COLO668 (cell line): ENCODE measurements around the gene C16orf78.
"Not testable (repeated sequence)": the region's sequence is repeated elsewhere in the genome, so short reads cannot be mapped to it uniquely, and the experiment has no call there.

Experiments
- DNase-seq: peaks from one replicate; lab custom pipeline; 2025; ENCODE audit not compliant: unreplicated experiment; lab: John Stamatoyannopoulos, UW

C16orf78 gene

GRCh38 chr16:49349446-49350168, 24.0 kb upstream of the C16orf78 start:
- DNase-seq, result no peak

DNA sequence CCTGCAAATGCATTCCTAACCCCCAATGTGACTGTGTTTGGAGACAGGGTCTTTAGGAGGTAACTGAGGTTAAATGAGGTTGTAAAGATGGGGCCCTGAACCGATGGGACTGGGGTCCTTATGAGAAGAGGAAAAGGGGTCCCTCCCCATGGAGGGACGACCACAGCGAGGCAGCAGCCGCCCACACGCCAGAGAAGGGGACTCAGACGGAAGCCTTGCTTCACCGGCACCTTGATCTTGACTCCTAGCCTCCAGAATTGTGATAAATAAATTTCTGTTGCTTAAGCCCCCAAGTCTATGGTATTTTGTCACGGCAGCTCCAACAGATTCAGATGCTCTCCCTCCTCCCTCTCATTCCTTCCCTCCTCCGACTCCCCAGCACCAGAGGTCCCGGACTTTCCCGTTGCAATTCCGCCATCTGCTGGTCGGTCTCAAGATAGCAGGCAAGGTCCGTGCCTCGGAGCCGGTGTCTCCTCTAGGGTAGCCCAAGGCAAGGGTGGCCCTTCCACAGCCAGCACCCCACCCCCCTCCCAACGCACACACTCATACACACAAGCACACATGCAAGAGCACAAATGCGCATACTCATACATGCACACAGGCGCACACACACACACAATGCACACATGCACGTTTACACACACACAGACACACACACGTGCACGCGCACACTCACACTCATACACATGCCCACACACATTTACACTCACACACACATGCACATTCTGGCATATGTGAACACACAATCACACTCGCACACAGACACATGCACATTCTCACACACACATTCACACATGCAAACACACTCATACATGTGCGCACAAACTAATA, 23.1 kb upstream of the C16orf78 start:
- DNase-seq, result peak; percentile 42

- DNase-seq, result no peak
Observed at GRCh38 chr16:49351096-49351487, 22.5 kb upstream of the C16orf78 start.

GRCh38 chr16:49352892-49353291, 20.7 kb upstream of the C16orf78 start:
- peak; percentile 3 for DNase-seq

GRCh38 chr16:49353680-49354079, 19.9 kb upstream of the C16orf78 start:
- DNase-seq, result no peak

- no peak for DNase-seq
Observed at GRCh38 chr16:49354101-49354500, 19.5 kb upstream of the C16orf78 start.

DNA sequence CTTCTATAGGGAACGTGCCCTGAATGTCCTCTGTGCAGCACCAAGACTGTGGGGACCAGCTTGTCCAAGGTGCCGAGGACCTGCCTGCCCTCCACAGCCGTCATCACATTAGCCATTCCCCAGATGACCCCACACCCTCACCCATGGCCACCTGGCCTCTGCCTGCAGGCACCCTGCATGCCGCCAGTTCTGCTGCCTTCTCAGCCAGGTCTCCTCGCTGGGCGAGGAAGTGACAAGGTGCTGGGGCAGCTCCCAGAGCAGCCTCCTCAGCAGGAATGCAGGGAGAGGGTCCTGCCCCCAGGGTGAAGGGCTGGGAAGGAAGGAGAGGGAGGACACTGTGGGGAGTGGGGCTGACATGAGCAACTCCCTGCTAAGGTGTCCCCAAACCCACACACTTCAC, 18.6 kb upstream of the C16orf78 start:
- DNase-seq, result no peak

DNA sequence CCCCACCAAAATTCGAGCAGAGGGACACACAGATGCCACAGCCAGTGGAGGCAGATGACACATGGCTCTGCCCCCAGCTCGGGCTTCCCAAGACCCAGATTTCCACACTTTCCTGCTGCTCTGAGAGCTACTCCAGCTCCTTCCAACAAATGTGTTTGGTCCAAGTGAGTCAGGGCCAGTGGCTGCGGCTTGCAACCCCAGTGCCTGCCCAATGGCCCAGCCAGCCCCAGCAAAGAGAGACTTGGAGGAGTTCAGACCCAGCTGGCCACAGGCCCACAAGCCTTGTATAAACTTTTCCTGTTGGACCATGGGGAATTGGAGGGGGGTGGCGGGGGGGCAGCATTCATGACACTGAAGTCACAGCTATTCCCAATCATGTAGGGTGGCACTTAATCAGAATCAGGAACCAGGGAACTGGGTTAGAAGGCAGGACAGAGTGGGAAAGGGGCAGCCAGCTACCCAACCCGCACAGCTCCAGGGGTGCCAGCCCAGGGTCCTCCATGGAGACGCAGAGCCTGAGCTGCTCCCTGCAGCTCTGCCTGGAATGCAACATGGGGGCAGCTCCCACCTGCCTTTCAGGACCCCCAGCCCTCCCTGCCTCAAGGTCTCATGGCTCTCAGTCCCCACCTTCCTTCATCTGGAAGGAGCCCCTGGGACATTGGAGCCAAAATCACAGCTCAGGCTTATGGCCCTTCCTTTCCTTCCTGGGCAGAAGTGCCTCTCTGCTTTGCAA, 17.5 kb upstream of the C16orf78 start:
- no peak for DNase-seq

DNA sequence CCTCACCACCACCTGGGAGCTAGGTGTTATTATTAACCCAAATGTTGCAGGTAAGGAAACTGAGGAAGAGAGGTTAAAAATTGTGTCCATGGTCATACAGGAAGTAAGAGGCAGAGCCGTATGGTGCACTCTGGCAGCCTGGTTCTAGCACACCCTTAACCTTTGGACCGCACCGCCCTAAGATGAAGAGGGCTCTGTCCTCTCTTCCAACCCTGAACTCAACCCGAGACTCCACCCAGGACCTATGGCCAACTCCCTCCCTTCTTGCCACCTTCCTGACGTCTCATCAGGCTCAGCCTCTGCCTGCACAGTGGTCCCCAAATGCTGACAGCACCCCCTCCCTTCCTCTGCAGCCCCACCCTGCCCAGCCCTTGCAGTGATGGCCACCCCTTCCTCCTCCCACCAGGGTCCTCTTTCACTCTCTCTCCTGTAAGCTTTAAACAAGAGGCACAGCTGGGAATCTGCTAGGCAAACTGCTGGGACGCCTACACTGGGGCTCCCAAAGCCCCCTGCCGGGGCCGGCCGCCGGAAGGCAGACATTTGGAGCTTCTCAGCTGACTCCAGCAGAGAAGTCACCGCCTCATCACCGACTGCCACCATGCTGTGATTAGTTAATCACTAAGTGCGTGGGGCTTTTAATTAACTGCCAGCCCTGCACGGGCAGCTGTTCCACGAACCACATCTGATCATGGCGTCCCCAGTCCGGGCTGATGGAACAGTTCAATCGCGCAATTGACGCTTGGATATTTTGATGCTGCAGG, 16.7 kb upstream of the C16orf78 start:
- no peak for DNase-seq

DNA sequence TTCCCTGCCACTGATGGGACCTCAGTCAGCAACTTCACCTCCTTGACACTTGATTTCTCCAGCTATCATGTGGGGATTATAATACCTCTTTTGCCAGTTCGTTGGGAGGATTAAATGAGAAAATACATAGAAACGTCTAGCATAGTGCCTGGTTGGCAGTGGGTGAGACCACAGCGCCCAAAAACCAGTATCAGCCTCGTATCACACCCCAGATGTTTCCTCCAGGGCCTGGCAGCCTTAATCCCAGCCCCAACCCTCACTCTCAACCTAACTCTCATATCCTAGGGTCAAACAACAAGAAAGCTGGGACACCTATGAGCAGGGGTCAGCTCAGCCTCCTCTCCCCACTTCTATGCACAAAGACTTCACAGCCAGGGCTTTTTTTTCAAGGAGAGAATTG, 14.0 kb upstream of the C16orf78 start:
- no peak for DNase-seq

DNA sequence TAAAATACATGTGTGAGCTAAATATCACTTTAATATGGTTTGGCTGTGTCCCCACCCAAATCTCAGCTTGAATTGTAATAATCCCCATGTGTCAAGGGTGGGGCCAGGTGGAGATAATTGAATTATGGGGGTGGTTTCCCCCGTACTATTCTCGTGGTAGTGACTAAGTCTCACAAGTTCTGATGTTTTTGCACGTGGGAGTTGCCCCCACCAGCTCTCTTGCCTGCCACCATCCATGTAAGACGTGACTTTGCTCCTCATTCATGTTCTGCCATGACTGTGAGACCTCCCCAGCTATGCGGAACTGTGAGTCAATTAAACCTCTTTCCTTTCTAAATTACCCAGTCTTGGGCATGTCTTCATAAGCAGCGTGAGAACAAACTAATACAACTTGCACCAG, 11.9 kb upstream of the C16orf78 start:
- not testable (repeated sequence) for DNase-seq

- no peak for DNase-seq
Observed at GRCh38 chr16:49362230-49362629, 11.4 kb upstream of the C16orf78 start.

DNA sequence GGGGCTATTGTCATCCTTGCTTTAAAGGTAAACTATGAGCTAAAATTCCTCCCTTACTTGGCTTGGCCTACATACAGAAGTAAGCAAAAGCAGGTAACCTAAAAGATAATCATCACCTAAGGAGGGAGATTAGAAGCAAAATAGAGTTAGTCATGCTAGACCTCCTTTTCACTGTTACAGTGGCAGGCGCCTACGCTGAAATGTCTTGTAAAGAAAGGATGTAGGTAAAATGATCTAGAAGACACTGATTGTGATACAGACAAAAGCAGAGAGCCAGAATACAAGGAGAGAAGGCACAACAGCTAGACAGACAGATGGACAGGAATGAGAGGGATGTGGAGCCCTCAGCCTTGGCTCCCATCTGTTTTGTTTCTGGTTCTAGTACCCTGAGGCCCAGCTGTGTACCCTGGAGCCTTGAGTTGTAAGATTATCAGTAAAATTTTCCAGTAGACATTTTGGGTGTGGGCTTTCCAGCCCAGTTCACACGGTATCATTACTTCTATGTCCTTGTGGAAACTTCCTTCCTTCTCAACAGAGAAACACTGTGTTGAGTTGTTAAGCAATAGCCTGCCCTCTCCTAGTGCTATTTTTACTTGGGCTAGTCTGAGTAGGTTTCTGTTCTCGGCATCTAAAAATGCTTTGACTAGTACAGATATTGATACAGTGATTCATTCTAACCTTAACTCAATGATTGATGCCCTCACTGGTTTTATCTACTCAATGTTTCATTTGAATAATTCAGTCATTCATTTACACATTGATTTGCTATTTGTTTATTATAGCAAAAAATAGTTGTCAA, 7.7 kb upstream of the C16orf78 start:
- DNase-seq, result no peak

- no peak for DNase-seq
Observed at GRCh38 chr16:49366669-49367068, 6.9 kb upstream of the C16orf78 start.

DNA sequence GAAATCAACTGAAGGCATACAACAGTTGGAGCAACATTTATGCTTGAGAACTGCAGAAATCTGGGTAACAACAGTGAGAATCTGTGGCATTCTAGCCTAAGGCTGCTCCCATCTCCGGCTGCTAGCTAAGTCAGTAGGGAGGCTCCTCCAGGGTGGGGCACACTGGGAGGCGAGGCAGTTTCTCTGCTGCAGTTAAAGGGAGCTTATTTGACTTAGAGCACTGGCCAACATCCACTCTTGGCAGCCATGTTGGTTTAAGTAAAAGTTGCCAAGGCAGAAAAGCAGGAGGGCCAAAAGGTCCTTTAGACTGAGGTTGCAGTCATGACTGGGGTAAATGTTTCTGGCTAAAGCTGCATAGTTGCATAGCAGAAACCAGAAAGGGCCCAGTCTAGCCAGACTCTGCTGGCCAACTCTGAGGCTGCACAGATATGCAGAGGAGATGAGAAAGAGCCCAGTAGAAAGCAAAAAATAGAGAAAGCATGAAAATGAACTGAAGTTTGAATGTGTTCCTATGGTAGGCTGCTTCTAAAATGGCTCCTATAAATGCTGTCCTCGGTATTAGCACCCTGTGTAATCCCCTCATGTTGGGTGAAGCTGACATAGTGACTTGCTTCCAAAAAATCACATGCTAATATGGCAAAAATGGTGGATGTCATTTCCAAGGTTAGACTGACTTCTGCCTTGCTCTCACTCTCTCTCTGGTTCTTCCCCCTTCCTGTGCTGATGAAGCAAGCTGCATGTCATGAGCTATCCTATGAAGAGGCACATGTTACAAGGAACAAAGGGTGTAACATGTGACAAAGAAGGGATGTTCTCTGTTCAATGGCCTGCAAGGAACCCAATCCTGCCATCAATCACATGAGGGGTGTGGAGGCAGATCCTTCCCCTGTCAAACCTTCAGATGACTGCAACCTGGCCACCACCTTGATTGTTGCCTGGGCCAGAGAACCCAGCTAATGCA, 3.7 kb upstream of the C16orf78 start:
- no peak for DNase-seq

DNA sequence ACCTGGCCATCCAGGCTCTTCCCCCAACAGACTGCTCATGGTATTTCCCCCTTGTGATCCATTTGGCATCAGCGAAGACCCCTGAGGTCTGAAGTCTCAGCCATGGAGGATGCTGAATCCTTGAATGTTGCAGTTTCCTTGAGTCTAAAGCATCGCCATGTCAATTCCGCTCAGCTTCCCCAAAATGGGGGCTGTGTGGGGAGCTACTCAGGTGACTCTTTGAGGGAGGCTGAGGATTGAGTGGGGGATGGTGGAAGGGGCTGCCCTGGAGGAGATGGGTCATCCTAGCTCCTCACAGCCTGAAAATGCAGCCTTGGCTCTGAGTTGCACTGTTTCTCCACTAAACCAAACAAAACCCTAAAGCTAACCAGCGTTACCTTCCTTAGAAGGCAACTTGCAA, 2.6 kb downstream of the C16orf78 start:
- DNase-seq, result no peak

DNA sequence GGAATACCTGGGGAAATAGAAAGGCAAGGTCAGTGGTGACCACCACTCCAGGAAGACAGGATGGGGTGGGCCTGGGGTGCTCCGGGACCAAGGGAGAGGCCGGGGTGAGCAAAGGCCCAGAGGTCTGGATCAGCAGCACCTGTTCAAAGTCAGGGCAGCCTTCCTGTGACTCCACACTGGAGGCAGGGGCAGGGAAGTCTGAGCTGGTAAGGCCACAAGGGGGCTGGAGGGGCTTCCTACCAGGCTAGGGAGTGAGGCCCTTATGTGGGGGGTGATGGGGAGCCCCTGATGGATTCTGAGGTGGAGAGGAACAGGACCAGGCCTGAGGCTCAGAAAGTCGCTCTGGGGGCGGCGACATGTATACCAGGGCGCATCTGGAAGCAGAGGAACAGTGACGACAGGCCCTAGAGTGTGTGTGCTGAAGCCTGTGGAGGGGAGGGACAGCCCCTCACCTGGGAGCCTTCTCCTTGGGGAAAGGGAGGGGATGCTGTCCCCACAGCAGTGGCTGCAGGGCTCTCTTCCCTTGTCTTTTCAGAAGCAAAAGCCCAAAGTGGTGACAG, 3.7 kb downstream of the C16orf78 start:
- no peak for DNase-seq

- DNase-seq, result no peak
Observed at GRCh38 chr16:49378238-49378637, 4.6 kb downstream of the C16orf78 start.

- no peak for DNase-seq
Observed at GRCh38 chr16:49378816-49379215, 5.2 kb downstream of the C16orf78 start.
